ENCODE measurements around the gene G3BP1. TPM values are rescaled to one million over a fixed set of nuclear protein-coding genes. Genes with fewer than 3 reads are reported as not detected.

The G3BP1 gene
- total RNA-seq, 2 donors from 2014 or later: 346 to 376 TPM

DNA sequence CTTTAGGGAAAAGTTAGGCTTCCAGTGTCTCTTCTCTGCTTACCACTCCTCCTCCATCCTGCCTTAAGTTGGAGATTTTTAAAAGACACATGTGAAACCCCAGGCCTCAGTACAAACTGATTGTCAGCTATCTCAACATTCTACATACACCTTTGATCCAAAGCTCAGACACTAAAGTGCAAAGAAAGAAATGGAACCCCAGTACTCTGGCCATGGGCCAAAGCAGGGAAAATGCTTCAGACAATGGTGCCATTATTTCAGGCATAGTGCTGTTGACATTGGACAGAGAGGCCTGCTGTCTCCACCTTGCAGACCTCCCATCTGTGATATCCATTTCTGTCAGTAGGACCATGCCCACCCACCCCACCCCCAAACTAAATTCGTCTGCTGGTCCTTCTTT, 49.1 kb downstream of the G3BP1 start:
- peaks cover 53% of the 10 kb centered on the region for H3K36me3 ChIP-seq (ENCODE audit: control insufficient read depth, insufficient read depth, low read length)
- peaks cover under 1% of the 10 kb centered on the region for H3K4me1 ChIP-seq (ENCODE audit: control insufficient read depth, insufficient read depth, low read length)
- no peak overlapping the region for H3K9ac ChIP-seq (ENCODE audit: extremely low read depth, low read length, poor library complexity, severe bottlenecking)
- H3K27ac ChIP-seq (ENCODE audit: low read depth, low read length): no peak overlapping the region
- peaks cover 31% of the 10 kb centered on the region for H3K36me3 Mint-ChIP-seq (ENCODE audit: low read depth)
- no peaks in the 10 kb centered on the region for H3K9me3 Mint-ChIP-seq
- H3K4me3 Mint-ChIP-seq: no peak overlapping the region
- H3K9me3 ChIP-seq (ENCODE audit: control insufficient read depth, low read length): no peaks in the 10 kb centered on the region
- TF ChIP-seq, protein P1, sequence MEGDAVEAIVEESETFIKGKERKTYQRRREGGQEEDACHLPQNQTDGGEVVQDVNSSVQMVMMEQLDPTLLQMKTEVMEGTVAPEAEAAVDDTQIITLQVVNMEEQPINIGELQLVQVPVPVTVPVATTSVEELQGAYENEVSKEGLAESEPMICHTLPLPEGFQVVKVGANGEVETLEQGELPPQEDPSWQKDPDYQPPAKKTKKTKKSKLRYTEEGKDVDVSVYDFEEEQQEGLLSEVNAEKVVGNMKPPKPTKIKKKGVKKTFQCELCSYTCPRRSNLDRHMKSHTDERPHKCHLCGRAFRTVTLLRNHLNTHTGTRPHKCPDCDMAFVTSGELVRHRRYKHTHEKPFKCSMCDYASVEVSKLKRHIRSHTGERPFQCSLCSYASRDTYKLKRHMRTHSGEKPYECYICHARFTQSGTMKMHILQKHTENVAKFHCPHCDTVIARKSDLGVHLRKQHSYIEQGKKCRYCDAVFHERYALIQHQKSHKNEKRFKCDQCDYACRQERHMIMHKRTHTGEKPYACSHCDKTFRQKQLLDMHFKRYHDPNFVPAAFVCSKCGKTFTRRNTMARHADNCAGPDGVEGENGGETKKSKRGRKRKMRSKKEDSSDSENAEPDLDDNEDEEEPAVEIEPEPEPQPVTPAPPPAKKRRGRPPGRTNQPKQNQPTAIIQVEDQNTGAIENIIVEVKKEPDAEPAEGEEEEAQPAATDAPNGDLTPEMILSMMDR (conservative IDR thresholded peaks at IDR 0.05): no peak
- DNase-seq: no peak
- no peaks in the 10 kb centered on the region for H3K27me3 ChIP-seq (ENCODE audit: control insufficient read depth, insufficient read depth, low read length, poor library complexity, severe bottlenecking)
- H3K4me3 ChIP-seq (ENCODE audit: low read length): no peak overlapping the region
- H3K27ac Mint-ChIP-seq: no peak overlapping the region
- 85% methylated on average over 1 of the region's 1 CpG; no CpG with 5 or more reads in 1 of the 2 experiments for WGBS, 2 experiments (ENCODE audit: insufficient coverage in 1 of 2, insufficient read length in 1 of 2)
- H3K4me1 Mint-ChIP-seq: peaks cover 12% of the 10 kb centered on the region
- H3K27me3 Mint-ChIP-seq (ENCODE audit: insufficient read depth): no peaks in the 10 kb centered on the region

DNA sequence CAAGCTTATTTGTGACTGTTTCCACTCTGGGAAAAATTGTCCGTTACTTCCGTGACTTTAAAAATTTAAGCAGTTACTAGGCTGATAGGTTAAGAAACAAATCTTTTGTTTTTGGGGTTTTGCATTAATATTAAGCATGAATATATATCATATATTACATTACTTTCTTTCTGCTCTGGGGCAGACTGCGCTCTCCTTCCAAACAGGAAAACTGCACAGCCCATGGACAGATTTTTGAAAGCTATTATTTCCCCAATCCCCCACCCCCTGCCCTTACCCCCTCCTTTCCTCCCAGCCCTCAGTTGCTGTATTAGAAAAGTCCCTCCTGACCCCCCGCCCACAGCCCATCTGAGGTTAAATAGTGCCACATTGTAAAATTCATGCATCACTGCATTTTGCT, 50.4 kb downstream of the G3BP1 start:
- Mint-ChIP-seq H3K4me1 (peaks cover 9% of the 10 kb centered on the region), H3K9me3 (no peaks in the 10 kb centered on the region), H3K4me3 (no peak overlapping the region), H3K27me3 (ENCODE audit: insufficient read depth) (no peaks in the 10 kb centered on the region), H3K36me3 (ENCODE audit: low read depth) (peaks cover 38% of the 10 kb centered on the region), H3K27ac (no peak overlapping the region)
- H3K27ac ChIP-seq (ENCODE audit: low read depth, low read length): no peak overlapping the region
- no peaks in the 10 kb centered on the region for H3K27me3 ChIP-seq (ENCODE audit: control insufficient read depth, insufficient read depth, low read length, poor library complexity, severe bottlenecking)
- TF ChIP-seq, protein P1 (conservative IDR thresholded peaks at IDR 0.05): no peak
- no peaks in the 10 kb centered on the region for H3K4me1 ChIP-seq (ENCODE audit: control insufficient read depth, insufficient read depth, low read length)
- H3K4me3 ChIP-seq (ENCODE audit: low read length): no peak overlapping the region
- H3K9ac ChIP-seq (ENCODE audit: extremely low read depth, low read length, poor library complexity, severe bottlenecking): no peak overlapping the region
- H3K9me3 ChIP-seq (ENCODE audit: control insufficient read depth, low read length): peaks cover 1% of the 10 kb centered on the region
- DNase-seq: no peak
- H3K36me3 ChIP-seq (ENCODE audit: control insufficient read depth, insufficient read depth, low read length): peaks cover 53% of the 10 kb centered on the region
- WGBS, 2 experiments (ENCODE audit: insufficient coverage in 1 of 2, insufficient read length in 1 of 2): 80 to 95% methylated on average over 2 to 4 of the region's 4 CpGs

DNA sequence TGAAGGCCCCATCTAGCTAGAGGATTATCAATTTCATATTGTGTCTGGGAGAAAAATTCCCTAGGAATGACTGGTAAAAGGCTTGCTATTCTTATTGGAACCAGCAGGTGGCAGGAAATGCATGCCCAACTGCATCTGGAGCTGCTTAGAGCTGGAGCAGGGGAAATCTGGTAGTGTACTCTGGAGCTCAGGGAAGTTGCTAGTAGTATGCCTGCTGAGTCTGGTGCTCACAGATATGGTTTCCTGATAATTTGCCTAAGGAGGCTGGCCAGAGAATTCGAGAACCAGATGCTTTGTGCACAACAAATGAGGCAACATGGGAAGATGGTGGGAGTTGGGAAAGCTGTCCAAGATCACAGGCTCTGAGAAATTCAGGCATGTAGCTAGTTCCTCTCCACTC, 53.7 kb downstream of the G3BP1 start:
- Histone ChIP-seq H3K27ac (ENCODE audit: low read depth, low read length) (no peak overlapping the region), H3K27me3 (ENCODE audit: control insufficient read depth, insufficient read depth, low read length, poor library complexity, severe bottlenecking) (no peaks in the 10 kb centered on the region), H3K4me3 (ENCODE audit: low read length) (no peak overlapping the region), H3K4me1 (ENCODE audit: control insufficient read depth, insufficient read depth, low read length) (no peaks in the 10 kb centered on the region), H3K36me3 (ENCODE audit: control insufficient read depth, insufficient read depth, low read length) (peaks cover 64% of the 10 kb centered on the region), H3K9me3 (ENCODE audit: control insufficient read depth, low read length) (peaks cover 35% of the 10 kb centered on the region), H3K9ac (ENCODE audit: extremely low read depth, low read length, poor library complexity, severe bottlenecking) (no peak overlapping the region)
- peaks cover 5% of the 10 kb centered on the region for H3K4me1 Mint-ChIP-seq
- peaks cover 14% of the 10 kb centered on the region for H3K9me3 Mint-ChIP-seq
- H3K36me3 Mint-ChIP-seq (ENCODE audit: low read depth): peaks cover 59% of the 10 kb centered on the region
- no peak overlapping the region for H3K4me3 Mint-ChIP-seq
- TF ChIP-seq, protein P1 (conservative IDR thresholded peaks at IDR 0.05): peak; percentile 92
- DNase-seq: peak; percentile 85
- 61% methylated on average over 1 of the region's 1 CpG; no CpG with 5 or more reads in 1 of the 2 experiments for WGBS, 2 experiments (ENCODE audit: insufficient coverage in 1 of 2, insufficient read length in 1 of 2)
- H3K27ac Mint-ChIP-seq: no peak overlapping the region
- H3K27me3 Mint-ChIP-seq (ENCODE audit: insufficient read depth): no peaks in the 10 kb centered on the region
